Activated CD8-positive, alpha-beta memory T cell treated with anti-CD3 and anti-CD28 coated beads, Interleukin-2, amount 10 ng/mL, durations not matched to agents 7 days and 5 days (primary cell): ENCODE results near the gene MBD4. TPM values are rescaled to one million over a fixed set of nuclear protein-coding genes. Genes with fewer than 3 reads are reported as not detected.
"Not testable (repeated sequence)": the region's sequence is repeated elsewhere in the genome, so short reads cannot be mapped to it uniquely, and the experiment has no call there.

Experiments used
- ATAC-seq: fragments of 150-1000 bp; cut with Tn5 transposase; one replicate; pipeline ENCODE4 v1.10.0; 2021; ENCODE audit warnings: moderate library complexity
- CTCF ChIA-PET: fragments of 350-600 bp; sonication (Branson Sonifier 250); formaldehyde crosslinking; loops from one replicate; lab custom pipeline; 2021; ENCODE audit warnings: antibody characterized with exemption; lab: Charles Lee
- DNase-seq: peaks from one replicate; pipeline ENCODE4 v3.0.0-alpha.2; 2020
- H3K27ac Mint-ChIP-seq: one replicate; pipeline ENCODE4 v1.8.0; 2021; ENCODE audit warnings: mild to moderate bottlenecking, mixed read lengths
- H3K27me3 Mint-ChIP-seq: one replicate; pipeline ENCODE4 v1.8.0; 2021; ENCODE audit warnings: mixed read lengths
- H3K36me3 Mint-ChIP-seq: one replicate; pipeline ENCODE4 v1.8.0; 2021; ENCODE audit warnings: mild to moderate bottlenecking, mixed read lengths
- H3K4me1 Mint-ChIP-seq: one replicate; pipeline ENCODE4 v1.8.0; 2021; ENCODE audit warnings: mixed read lengths
- H3K4me3 Mint-ChIP-seq: one replicate; pipeline ENCODE4 v1.8.0; 2021; ENCODE audit warnings: mild to moderate bottlenecking, moderate library complexity, mixed read lengths
- H3K9me3 Mint-ChIP-seq: one replicate; pipeline ENCODE4 v1.8.0; 2022; ENCODE audit warnings: low read depth, mixed read lengths
- total RNA-seq, 2 experiments: library from RNA; stranded (reverse); gene quantifications; one replicate each; pipeline ENCODE4 v1.2.3, GENCODE V29; 2021

Gene MBD4
- 10 to 100 TPM; 51.9 to 52.0 TPM for total RNA-seq

GRCh38 chr3:129439817-129440617 is at the start of gene MBD4, which contains the start of gene IFT122:
TSS of gene MBD4 (minus strand) at chr3:129439948. CDS start at chr3:129439833, 115 bp downstream.
TSS of gene IFT122 (plus strand) at chr3:129440224. CDS start at chr3:129440331, 107 bp downstream.
- Mint-ChIP-seq H3K9me3 (no peaks in the 10 kb centered on the region), H3K4me1 (peaks cover 62% of the 10 kb centered on the region), H3K27me3 (no peaks in the 10 kb centered on the region), H3K27ac (peak within 1 kb of the TSS; percentile 91), H3K4me3 (peak within 1 kb of the TSS; percentile 83), H3K36me3 (peaks cover 28% of the 10 kb centered on the region)
- DNase-seq = peak; percentile 100
- CTCF ChIA-PET = interaction anchor here (0.9 to 1.6 kb wide), 11 partner anchors 11 to 469 kb away, joined by 3 to 7 read pairs (median 3); a partner anchor contains a TSS
- ATAC-seq = peak; percentile 91

GRCh38 chr3:129489258-129489657 is 49.5 kb upstream of the MBD4 start:
- H3K27ac Mint-ChIP-seq, H3K27me3 Mint-ChIP-seq, DNase-seq, ATAC-seq, H3K4me3 Mint-ChIP-seq, H3K36me3 Mint-ChIP-seq, H3K4me1 Mint-ChIP-seq, H3K9me3 Mint-ChIP-seq: not testable (repeated sequence)
- CTCF ChIA-PET = interaction anchor here (1.3 to 2.1 kb wide), 6 partner anchors 9 to 336 kb away, joined by 3 to 11 read pairs (median 6); no protein-coding TSS in a partner anchor

DNA sequence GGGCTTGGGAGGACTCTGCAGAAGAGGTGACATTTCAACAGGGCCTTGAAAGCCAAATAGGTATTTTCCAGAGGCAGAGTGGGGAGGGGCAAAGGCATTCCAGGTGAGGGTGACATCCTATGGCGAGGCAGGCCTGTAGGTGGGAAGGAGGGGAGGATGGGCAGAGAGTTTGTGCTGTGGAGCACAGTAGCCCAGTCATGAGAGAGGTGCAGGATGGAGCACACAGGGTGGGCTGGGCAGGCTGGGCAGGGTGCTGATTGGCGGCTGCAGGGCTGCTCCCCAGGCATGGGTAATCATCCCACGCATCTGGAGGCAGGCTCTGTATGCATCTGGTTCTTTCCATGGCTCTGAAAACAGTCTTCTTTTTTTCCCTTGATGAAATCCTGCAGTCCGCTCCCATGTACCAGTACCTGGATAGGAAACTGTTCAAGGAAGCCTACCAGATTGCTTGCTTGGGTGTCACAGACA is 48.2 kb upstream of the MBD4 start:
- DNase-seq, H3K4me1 Mint-ChIP-seq, H3K27me3 Mint-ChIP-seq, H3K4me3 Mint-ChIP-seq, ATAC-seq, H3K36me3 Mint-ChIP-seq, CTCF ChIA-PET, H3K9me3 Mint-ChIP-seq, H3K27ac Mint-ChIP-seq: not testable (repeated sequence)

DNA sequence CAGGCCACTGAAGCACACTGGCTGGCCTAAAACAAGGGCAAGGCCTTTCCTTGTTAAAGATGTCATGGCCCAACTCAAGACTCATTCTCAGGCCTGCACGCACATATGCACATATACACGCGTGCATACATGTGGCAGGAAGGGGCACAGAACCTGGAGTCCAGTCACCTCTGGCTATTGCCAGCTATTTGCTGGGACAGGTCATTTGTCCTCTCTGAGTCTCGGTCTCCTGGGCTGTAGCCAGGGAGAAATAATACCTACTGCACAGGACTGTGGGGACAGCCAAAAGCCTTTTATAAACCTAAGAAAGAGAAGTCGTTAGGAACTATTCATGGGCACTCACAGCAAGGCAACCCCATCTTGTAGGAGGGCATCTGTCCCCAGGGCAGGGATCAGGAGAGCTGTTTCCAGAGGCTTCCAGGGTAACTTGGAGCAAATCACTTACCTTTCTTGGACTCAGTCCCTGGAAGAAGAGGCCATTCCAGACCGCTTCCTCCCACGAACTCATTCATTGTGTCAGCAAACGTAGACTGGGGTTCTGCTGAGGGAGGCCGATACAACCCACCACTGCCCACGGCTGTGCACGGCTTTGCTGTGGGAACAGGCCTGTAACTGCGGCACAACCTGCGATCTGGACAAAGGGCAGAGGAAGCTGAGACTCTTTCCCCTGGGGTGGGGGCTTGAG is 47.6 kb upstream of the MBD4 start:
- Mint-ChIP-seq H3K9me3 (no peaks in the 10 kb centered on the region), H3K27ac (no peak overlapping the region), H3K4me3 (no peak overlapping the region), H3K36me3 (no peaks in the 10 kb centered on the region), H3K27me3 (no peaks in the 10 kb centered on the region), H3K4me1 (no peaks in the 10 kb centered on the region)
- no peak for ATAC-seq
- CTCF ChIA-PET = no interaction called here
- no peak for DNase-seq

GRCh38 chr3:129486664-129487035 is 46.9 kb upstream of the MBD4 start:
- CTCF ChIA-PET = no interaction called here
- H3K27me3 Mint-ChIP-seq = no peaks in the 10 kb centered on the region
- no peaks in the 10 kb centered on the region for H3K9me3 Mint-ChIP-seq
- H3K4me3 Mint-ChIP-seq = no peak overlapping the region
- H3K27ac Mint-ChIP-seq = no peak overlapping the region
- H3K4me1 Mint-ChIP-seq = peaks cover 5% of the 10 kb centered on the region
- peaks cover 1% of the 10 kb centered on the region for H3K36me3 Mint-ChIP-seq
- DNase-seq = no peak
- ATAC-seq = no peak

GRCh38 chr3:129485721-129486663 is 46.2 kb upstream of the MBD4 start:
- Mint-ChIP-seq H3K36me3 (peaks cover 1% of the 10 kb centered on the region), H3K27ac (no peak overlapping the region), H3K27me3 (no peaks in the 10 kb centered on the region), H3K9me3 (no peaks in the 10 kb centered on the region), H3K4me1 (peaks cover 5% of the 10 kb centered on the region), H3K4me3 (no peak overlapping the region)
- DNase-seq (no peak), ATAC-seq (no peak)
- CTCF ChIA-PET = interaction anchor here (1.1 to 1.2 kb wide), 2 partner anchors 142 to 516 kb away, joined by 3 to 4 read pairs; no protein-coding TSS in a partner anchor

- not testable (repeated sequence) for H3K4me3 Mint-ChIP-seq, DNase-seq, H3K27me3 Mint-ChIP-seq, ATAC-seq, H3K27ac Mint-ChIP-seq, H3K9me3 Mint-ChIP-seq, H3K4me1 Mint-ChIP-seq, H3K36me3 Mint-ChIP-seq
- CTCF ChIA-PET = interaction anchor here (1.1 to 1.2 kb wide), 2 partner anchors 143 to 515 kb away, joined by 3 to 4 read pairs; no protein-coding TSS in a partner anchor
These were observed 45.4 kb upstream of the MBD4 start for GRCh38 chr3:129485146-129485545.

- H3K27me3 Mint-ChIP-seq = no peaks in the 10 kb centered on the region
- no peak overlapping the region for H3K4me3 Mint-ChIP-seq
- ATAC-seq (no peak), DNase-seq (no peak)
- H3K9me3 Mint-ChIP-seq = no peaks in the 10 kb centered on the region
- peaks cover 5% of the 10 kb centered on the region for H3K4me1 Mint-ChIP-seq
- CTCF ChIA-PET = no interaction called here
- H3K27ac Mint-ChIP-seq = no peak overlapping the region
- H3K36me3 Mint-ChIP-seq = peaks cover 1% of the 10 kb centered on the region
These were observed 44.1 kb upstream of the MBD4 start for GRCh38 chr3:129483870-129484269.

DNA sequence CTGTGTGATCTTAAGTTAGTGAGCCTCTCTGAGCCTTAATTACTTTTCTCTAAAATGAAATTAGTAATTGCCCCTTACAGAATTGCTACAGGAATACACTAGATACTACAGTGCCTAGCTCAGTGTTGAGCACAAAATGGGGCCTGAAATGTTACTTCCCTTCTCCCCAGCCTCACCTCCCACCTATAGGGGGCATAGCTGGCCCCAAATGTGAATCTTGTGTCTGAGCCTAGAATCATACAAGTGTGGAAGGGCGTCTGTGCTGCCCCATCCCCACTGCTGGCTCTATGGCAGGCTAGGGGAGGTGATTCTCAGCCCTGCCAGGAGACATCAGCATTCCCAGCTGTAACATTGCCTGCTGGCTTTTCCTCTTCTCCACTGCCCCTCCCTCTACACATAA is 43.0 kb upstream of the MBD4 start:
- no peak for DNase-seq
- no peak overlapping the region for H3K4me3 Mint-ChIP-seq
- peaks cover 6% of the 10 kb centered on the region for H3K36me3 Mint-ChIP-seq
- CTCF ChIA-PET = no interaction called here
- H3K27ac Mint-ChIP-seq = no peak overlapping the region
- H3K4me1 Mint-ChIP-seq = peaks cover 5% of the 10 kb centered on the region
- no peaks in the 10 kb centered on the region for H3K9me3 Mint-ChIP-seq
- no peak for ATAC-seq
- no peaks in the 10 kb centered on the region for H3K27me3 Mint-ChIP-seq

- H3K9me3 Mint-ChIP-seq = no peaks in the 10 kb centered on the region
- H3K27ac Mint-ChIP-seq = no peak overlapping the region
- DNase-seq (no peak), ATAC-seq (no peak)
- H3K4me1 Mint-ChIP-seq = peaks cover 5% of the 10 kb centered on the region
- CTCF ChIA-PET = no interaction called here
- H3K36me3 Mint-ChIP-seq = peaks cover 6% of the 10 kb centered on the region
- no peak overlapping the region for H3K4me3 Mint-ChIP-seq
- H3K27me3 Mint-ChIP-seq = no peaks in the 10 kb centered on the region
These were observed 42.1 kb upstream of the MBD4 start for GRCh38 chr3:129481766-129482332.

DNA sequence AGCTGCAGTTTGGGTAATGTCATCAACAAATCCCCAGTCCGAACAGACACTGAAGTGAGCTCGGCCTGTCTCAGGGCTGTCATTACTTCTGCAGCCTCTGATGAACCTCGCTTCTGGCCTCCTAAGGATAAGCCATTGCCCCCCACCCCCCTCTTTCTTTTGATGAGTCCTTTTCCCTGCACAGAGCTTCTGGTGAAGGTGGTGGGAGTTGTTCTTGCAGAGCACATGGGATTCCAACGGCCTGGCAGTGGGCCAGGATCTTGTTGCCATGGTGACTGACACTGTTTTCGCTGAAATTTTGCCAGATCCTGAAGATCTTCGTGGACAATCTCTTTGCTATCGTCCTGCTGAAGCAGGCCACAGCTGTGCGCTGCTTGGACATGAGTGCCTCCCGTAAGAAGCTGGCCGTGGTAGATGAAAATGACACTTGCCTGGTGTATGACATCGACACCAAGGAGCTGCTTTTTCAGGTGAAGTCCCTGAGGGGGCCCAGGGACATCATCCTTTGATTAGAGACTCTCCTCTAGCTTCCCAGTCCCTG is 41.5 kb upstream of the MBD4 start:
- ATAC-seq, H3K36me3 Mint-ChIP-seq, DNase-seq, H3K4me1 Mint-ChIP-seq, H3K4me3 Mint-ChIP-seq, H3K9me3 Mint-ChIP-seq, H3K27ac Mint-ChIP-seq, H3K27me3 Mint-ChIP-seq: not testable (repeated sequence)
- CTCF ChIA-PET = interaction anchor here (1.4 to 2.2 kb wide), 2 partner anchors 9 to 98 kb away, joined by 6 read pairs; no protein-coding TSS in a partner anchor

DNA sequence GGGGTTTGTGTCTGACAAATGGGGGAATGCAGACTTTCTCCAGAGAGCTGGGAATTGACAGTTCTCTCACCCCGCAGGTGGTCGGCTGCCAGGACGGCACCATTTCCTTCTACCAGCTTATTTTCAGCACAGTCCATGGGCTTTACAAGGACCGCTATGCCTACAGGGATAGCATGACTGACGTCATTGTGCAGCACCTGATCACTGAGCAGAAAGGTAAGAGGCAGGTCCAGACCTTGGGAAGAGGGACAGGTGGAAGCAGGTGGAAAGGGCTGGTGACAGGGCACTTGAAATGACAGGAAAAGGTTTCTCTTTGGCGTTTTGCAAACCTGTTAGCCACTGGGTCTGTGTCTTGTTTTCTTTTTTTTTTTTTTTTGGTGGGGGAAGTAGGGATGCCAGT is 36.8 kb upstream of the MBD4 start:
- Mint-ChIP-seq H3K27ac (no peak overlapping the region), H3K27me3 (no peaks in the 10 kb centered on the region), H3K9me3 (no peaks in the 10 kb centered on the region), H3K4me1 (no peaks in the 10 kb centered on the region), H3K4me3 (no peak overlapping the region), H3K36me3 (peaks cover 7% of the 10 kb centered on the region)
- CTCF ChIA-PET = no interaction called here
- DNase-seq (no peak), ATAC-seq (no peak)
